Skeletal muscle satellite cell (primary cell): ENCODE data around the gene TBC1D2.
"Not testable (repeated sequence)": the region's sequence is repeated elsewhere in the genome, so short reads cannot be mapped to it uniquely, and the experiment has no call there.

Experiments
- H3K27me3 ChIP-seq: 2 replicates; pipeline ENCODE4 v1.7.0; 2013; ENCODE audit warnings: low read length; ENCODE audit not compliant: control insufficient read depth, insufficient read depth
- H3K36me3 ChIP-seq: 2 replicates; pipeline ENCODE4 v1.7.0; 2013; ENCODE audit warnings: mild to moderate bottlenecking, control low read depth, low read length; ENCODE audit not compliant: insufficient read depth
- H3K4me1 ChIP-seq: 2 replicates; pipeline ENCODE4 v1.7.0; 2013; ENCODE audit warnings: low read length; ENCODE audit not compliant: control insufficient read depth, insufficient read depth
- H3K4me2 ChIP-seq: 2 replicates; pipeline ENCODE4 v1.7.0; 2013; ENCODE audit warnings: mild to moderate bottlenecking, low read length
- H3K4me3 ChIP-seq: 2 replicates; pipeline ENCODE4 v1.7.0; 2013; ENCODE audit warnings: low read length
- H3K9ac ChIP-seq: 2 replicates; pipeline ENCODE4 v1.7.0; 2013; ENCODE audit warnings: mild to moderate bottlenecking, low read depth, low read length, moderate library complexity
- H3K9me3 ChIP-seq: replicated peaks from 2 replicates; pipeline ENCODE4 v1.7.0; 2013; ENCODE audit warnings: mild to moderate bottlenecking, control low read depth, low read length

TBC1D2 gene

DNA sequence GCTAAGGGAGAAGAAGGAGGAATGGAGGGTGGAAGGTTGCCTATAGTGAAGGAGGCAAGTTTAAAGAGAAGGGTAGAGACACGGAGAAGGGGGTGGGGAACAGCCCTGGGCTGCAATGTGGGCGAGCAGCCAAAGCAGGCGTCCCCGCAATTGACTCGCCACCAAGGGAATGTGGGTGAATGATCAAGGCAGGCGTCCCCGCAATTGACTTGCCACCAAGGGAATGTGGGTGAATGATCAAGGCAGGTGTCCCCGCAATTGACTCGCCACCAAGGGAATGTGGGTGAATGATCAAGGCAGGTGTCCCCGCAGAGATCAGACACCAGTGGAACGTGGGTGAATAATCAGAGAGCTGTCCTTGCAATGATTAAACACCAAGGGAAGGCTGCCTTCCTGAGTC, 14.8 kb upstream of the TBC1D2 start:
- H3K4me3 ChIP-seq, H3K4me1 ChIP-seq, H3K27me3 ChIP-seq, H3K9ac ChIP-seq, H3K36me3 ChIP-seq, H3K9me3 ChIP-seq, H3K4me2 ChIP-seq: not testable (repeated sequence)

DNA sequence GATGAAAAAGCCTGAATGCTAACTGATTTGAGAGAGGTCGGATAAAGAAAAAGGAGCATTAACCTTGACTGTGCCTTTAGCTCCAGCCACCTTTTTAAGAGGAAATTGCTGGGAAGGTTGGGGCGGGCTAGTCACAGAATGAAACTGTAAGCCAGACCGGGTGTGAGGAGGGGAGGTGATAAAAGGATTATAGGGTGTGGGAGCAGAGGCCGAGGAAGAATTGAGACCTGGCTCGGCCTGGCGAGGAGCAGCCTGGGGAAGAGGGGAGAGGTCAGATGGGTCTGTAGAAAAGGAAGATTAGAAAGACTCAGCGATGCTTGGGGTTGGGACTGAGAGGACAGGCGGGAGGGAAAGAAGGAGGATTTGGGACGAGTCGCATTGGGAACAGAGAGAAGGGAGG, 14.2 kb upstream of the TBC1D2 start:
- not testable (repeated sequence) for H3K9ac ChIP-seq, H3K4me3 ChIP-seq, H3K4me2 ChIP-seq, H3K36me3 ChIP-seq, H3K4me1 ChIP-seq, H3K27me3 ChIP-seq, H3K9me3 ChIP-seq

- H3K4me1 ChIP-seq, H3K27me3 ChIP-seq, H3K9ac ChIP-seq, H3K4me2 ChIP-seq, H3K9me3 ChIP-seq, H3K36me3 ChIP-seq, H3K4me3 ChIP-seq: not testable (repeated sequence)
These were observed 12.1 kb upstream of the TBC1D2 start for GRCh38 chr9:98267556-98267955.

- Histone ChIP-seq H3K4me2 (no peak overlapping the region), H3K27me3 (no peaks in the 10 kb centered on the region), H3K36me3 (no peaks in the 10 kb centered on the region), H3K4me3 (no peak overlapping the region), H3K9ac (no peak overlapping the region), H3K4me1 (peaks cover 5% of the 10 kb centered on the region), H3K9me3 (no peaks in the 10 kb centered on the region)
These were observed 9.1 kb upstream of the TBC1D2 start for GRCh38 chr9:98264516-98264915.

- no peaks in the 10 kb centered on the region for H3K27me3 ChIP-seq
- no peak overlapping the region for H3K4me3 ChIP-seq
- H3K9me3 ChIP-seq = no peaks in the 10 kb centered on the region
- H3K9ac ChIP-seq = no peak overlapping the region
- no peak overlapping the region for H3K4me2 ChIP-seq
- H3K36me3 ChIP-seq = no peaks in the 10 kb centered on the region
- H3K4me1 ChIP-seq = peaks cover 5% of the 10 kb centered on the region
These were observed 8.3 kb upstream of the TBC1D2 start for GRCh38 chr9:98263482-98264357.

DNA sequence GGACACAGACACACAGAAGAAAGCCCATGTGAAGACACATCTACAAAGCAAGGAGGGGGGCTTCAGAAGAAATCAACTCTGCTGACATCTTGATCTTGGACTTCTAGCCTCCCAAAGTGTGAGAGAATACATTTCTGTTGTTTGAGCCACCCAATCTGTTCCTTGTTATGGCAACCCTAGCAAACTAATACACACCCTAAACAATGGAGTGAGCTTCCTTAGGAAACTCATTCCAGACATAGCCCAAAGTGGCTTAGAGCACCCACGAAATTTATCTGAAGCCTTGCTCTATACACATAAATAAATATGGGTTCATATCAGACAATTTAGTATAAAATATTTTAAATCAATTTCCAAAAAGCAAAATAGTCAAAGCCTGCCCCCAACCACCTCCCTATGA, 7.6 kb upstream of the TBC1D2 start:
- Histone ChIP-seq H3K36me3 (no peaks in the 10 kb centered on the region), H3K27me3 (no peaks in the 10 kb centered on the region), H3K4me3 (no peak overlapping the region), H3K9ac (no peak overlapping the region), H3K9me3 (no peaks in the 10 kb centered on the region), H3K4me1 (peaks cover 5% of the 10 kb centered on the region), H3K4me2 (no peak overlapping the region)

DNA sequence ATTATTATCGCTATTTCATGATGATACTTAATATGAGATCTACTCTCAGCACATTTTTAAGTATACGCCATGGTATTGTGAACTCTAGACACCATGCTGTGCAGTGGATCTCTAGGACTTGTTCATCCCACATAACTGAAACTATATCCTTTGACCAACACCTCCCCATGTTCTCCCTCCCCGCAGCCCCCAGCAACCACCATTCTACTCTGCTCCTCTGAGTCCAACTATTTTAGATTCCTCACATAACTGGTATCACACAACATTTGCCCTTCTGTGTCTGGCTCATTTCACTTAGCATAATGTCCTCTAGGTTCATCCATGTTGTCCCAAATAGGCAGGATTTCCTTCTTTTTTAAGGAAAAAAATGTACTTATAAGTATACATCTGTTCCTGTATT, 6.6 kb upstream of the TBC1D2 start:
- no peak overlapping the region for H3K9ac ChIP-seq
- H3K4me2 ChIP-seq = no peak overlapping the region
- no peaks in the 10 kb centered on the region for H3K9me3 ChIP-seq
- H3K27me3 ChIP-seq = no peaks in the 10 kb centered on the region
- peaks cover 6% of the 10 kb centered on the region for H3K4me1 ChIP-seq
- no peaks in the 10 kb centered on the region for H3K36me3 ChIP-seq
- H3K4me3 ChIP-seq = no peak overlapping the region

GRCh38 chr9:98260635-98261034, 5.2 kb upstream of the TBC1D2 start:
- H3K9me3 ChIP-seq = no peaks in the 10 kb centered on the region
- no peak overlapping the region for H3K4me3 ChIP-seq
- no peak overlapping the region for H3K4me2 ChIP-seq
- H3K9ac ChIP-seq = no peak overlapping the region
- H3K36me3 ChIP-seq = no peaks in the 10 kb centered on the region
- no peaks in the 10 kb centered on the region for H3K27me3 ChIP-seq
- H3K4me1 ChIP-seq = peaks cover 13% of the 10 kb centered on the region

DNA sequence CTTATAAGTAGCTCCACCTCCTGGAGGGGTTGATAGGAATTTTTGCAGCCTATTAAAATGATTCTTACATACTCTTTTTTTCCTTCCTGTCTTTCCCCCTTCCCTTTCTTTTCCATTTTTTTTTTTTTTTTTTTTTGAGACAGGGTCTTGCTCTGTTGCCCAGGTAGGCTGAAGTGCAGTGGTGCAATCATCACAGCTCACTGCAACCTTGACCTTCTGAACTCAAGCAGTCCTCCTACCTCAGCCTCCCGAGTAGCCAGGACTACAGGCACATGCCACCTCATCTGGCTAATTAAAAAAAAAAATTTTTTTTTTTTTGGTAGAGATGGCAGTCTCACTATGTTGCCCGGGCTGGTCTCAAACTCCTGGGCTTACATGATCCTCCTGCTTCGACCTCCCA, 4.3 kb upstream of the TBC1D2 start:
- H3K27me3 ChIP-seq = no peaks in the 10 kb centered on the region
- H3K4me1 ChIP-seq = peaks cover 13% of the 10 kb centered on the region
- no peak overlapping the region for H3K4me3 ChIP-seq
- no peaks in the 10 kb centered on the region for H3K36me3 ChIP-seq
- H3K9ac ChIP-seq = no peak overlapping the region
- H3K4me2 ChIP-seq = no peak overlapping the region
- H3K9me3 ChIP-seq = no peaks in the 10 kb centered on the region

DNA sequence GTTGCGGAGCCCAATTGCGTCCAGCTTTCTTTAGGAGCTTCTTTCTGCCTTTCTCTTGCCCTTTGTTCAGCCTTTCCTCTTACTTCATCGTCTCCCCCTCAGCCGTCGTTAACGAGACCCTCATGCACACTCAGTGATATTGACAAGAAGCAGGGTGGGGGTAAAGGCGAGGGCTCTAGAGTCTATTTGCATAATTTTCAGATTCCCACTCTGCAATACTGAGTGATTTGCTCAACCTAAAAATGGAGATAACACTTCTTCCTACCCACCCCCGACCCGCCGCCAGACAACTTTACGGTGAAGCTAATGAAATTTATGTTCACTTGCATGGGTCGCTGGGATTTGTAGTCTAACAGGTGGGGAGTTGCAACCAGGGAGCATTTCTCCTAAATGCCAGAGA, 1.3 kb upstream of the TBC1D2 start:
- H3K36me3 ChIP-seq = peaks cover 12% of the 10 kb centered on the region
- peak overlapping the region; percentile 93 for H3K4me2 ChIP-seq
- H3K9me3 ChIP-seq = no peaks in the 10 kb centered on the region
- H3K4me3 ChIP-seq = peak overlapping the region; percentile 89
- no peaks in the 10 kb centered on the region for H3K27me3 ChIP-seq
- peak overlapping the region; percentile 88 for H3K9ac ChIP-seq
- H3K4me1 ChIP-seq = peaks cover 31% of the 10 kb centered on the region

DNA sequence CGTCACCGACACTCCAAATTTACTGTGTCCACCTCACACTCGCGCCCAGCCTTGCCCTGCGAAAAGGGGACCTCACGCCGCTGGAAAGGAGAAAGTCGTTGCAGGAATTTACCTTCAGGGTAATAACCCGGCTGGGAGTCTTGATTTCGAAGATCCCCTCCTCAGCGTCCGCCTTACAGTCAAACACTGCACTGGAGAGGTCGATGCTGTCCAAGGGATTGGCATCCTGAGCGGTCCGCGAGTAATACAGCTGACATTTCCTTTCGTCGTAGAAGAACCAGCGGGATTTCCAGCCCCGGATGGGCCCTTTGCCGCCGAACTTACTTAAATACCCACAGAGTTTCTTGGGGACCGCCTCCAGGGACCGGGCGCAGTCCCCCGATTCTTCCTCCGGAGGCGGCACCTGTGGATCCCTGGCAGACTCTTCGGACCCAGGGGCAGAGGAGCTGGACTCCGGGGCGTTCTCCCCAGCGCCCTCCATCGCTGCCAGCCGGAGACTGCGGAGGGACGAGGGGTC, 330 bp downstream of the TBC1D2 start:
- Histone ChIP-seq H3K9me3 (no peaks in the 10 kb centered on the region), H3K4me2 (peak overlapping the region; percentile 93), H3K4me3 (peak overlapping the region; percentile 89), H3K27me3 (no peaks in the 10 kb centered on the region), H3K36me3 (peaks cover 20% of the 10 kb centered on the region), H3K4me1 (peaks cover 47% of the 10 kb centered on the region), H3K9ac (peak overlapping the region; percentile 88)
